HG03571 (cell line): ENCODE data around the gene GALNT4.
A peak's percentile ranks its signal among the peaks of the same experiment; 100 is the strongest.

Experiments used
- ATAC-seq: cut with Tn5 transposase; IDR thresholded peaks from one replicate; pipeline ENCODE4 v1.9.1; 2021; ENCODE audit not compliant: unreplicated experiment

GALNT4 gene

GRCh38 chr12:89494411-89495231, 30.0 kb downstream of the GALNT4 start:
- ATAC-seq, result no peak

GRCh38 chr12:89493670-89494302, 30.8 kb downstream of the GALNT4 start:
- ATAC-seq, result no peak

GRCh38 chr12:89492883-89493282, 31.7 kb downstream of the GALNT4 start:
- no peak for ATAC-seq

GRCh38 chr12:89490922-89491321, 33.7 kb downstream of the GALNT4 start:
- ATAC-seq, result no peak

- no peak for ATAC-seq
These were observed 38.3 kb downstream of the GALNT4 start for GRCh38 chr12:89486264-89486663.

- ATAC-seq, result no peak
These were observed 40.1 kb downstream of the GALNT4 start for GRCh38 chr12:89484470-89484869.

GRCh38 chr12:89481213-89481914, 43.2 kb downstream of the GALNT4 start:
- ATAC-seq, result no peak

GRCh38 chr12:89479982-89480381, 44.6 kb downstream of the GALNT4 start:
- no peak for ATAC-seq

- ATAC-seq, result no peak
These were observed 46.8 kb downstream of the GALNT4 start for GRCh38 chr12:89477633-89478279.

GRCh38 chr12:89476904-89477595, 47.5 kb downstream of the GALNT4 start:
- no peak for ATAC-seq

GRCh38 chr12:89476232-89476631, 48.4 kb downstream of the GALNT4 start:
- no peak for ATAC-seq

GRCh38 chr12:89475203-89475990, 49.2 kb downstream of the GALNT4 start:
- ATAC-seq, result peak; percentile 36

- no peak for ATAC-seq
These were observed 50.0 kb downstream of the GALNT4 start for GRCh38 chr12:89474615-89475014.
